Cortex of kidney (tissue), 1 donor: ENCODE measurements around the gene MTRF1.
"Not testable (repeated sequence)": the region's sequence is repeated elsewhere in the genome, so short reads cannot be mapped to it uniquely, and the experiment has no call there.

Experiments
- DNase-seq: peaks from one replicate; lab custom pipeline; 2025; lab: John Stamatoyannopoulos, UW

Gene MTRF1

GRCh38 chr13:41222259-41222852, 41.0 kb downstream of the MTRF1 start:
- no peak for DNase-seq

DNA sequence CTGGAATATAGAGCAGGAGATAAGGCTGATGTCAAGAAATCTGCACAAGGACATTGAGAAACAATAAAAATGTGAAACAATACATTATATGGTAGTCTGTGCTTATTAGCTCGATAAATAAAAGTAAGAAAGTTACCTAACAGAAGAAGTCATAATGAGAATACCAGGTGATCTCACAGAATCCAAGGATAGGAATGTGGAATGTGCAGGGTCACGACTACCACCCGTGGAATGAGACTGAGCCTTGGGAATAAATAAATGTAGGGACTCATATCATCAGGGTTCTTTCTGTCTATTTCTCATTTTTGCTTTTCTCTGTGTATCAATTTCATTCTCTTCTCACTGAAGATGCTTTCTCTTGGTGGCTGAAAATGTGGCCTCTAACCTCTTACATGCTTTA, 43.0 kb downstream of the MTRF1 start:
- no peak for DNase-seq

- no peak for DNase-seq
Observed at GRCh38 chr13:41216160-41216559, 47.2 kb downstream of the MTRF1 start.

- DNase-seq, result no peak
Observed at GRCh38 chr13:41213919-41214318, 49.5 kb downstream of the MTRF1 start.

DNA sequence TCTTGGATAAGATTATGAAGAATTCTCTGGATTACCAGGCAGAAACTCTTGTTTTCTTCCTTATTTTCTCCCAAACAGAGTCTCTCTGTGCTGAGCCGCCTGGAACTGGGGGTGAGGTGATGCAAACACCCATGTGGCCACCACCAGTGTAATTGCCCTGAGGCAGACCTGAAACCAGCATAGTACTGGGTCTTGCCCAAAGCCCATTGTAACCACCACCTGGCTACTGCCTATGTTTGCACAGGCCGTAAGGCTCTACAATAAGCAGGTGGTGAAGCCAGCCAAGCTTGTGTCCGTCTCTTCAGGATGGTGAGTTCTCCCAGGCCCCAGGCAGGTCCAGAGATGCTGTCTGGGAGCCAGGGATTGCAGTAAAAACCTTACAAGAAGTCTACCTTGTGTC, 50.1 kb downstream of the MTRF1 start:
- no peak for DNase-seq

- DNase-seq, result no peak
Observed at GRCh38 chr13:41212881-41213280, 50.5 kb downstream of the MTRF1 start.

- DNase-seq, result no peak
Observed at GRCh38 chr13:41211062-41211461, 52.3 kb downstream of the MTRF1 start.

DNA sequence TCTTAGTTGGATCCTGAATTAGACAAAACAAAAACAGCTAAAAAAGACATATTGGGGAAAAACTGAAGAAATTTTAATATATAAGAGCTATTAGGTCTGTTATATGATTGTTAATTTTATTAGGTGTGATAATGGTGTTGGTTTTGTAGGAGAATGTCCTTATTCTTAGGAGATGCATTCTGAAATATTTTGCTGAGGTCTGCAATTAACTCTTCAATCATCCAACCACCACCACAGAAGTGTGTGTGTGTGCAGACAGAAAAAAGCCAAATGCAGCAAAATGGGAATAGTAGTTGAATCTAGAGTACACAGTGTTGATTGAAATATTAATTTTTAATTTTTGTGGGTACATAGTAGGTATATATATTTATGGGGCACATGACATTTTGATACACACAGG, 56.9 kb downstream of the MTRF1 start:
- DNase-seq, result no peak

DNA sequence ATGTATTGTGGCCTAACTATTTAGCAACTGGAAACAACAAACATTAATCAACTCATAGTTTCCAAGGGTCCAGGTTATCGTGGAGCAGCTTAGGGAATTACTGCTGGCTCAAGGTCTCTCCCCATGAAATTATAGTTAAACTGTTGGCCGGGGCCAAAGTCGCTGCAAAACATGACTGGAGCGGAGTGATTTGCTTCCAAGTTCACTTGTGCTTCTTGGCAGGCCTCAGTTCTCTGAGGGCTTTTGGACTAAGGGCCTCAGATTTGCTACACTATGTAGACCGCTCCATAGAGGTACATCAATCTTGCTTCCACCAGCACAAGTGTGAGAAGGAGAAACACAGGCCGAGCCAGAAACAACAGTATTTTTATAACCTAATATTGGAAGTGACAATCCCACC, 59.6 kb downstream of the MTRF1 start:
- DNase-seq, result no peak

DNA sequence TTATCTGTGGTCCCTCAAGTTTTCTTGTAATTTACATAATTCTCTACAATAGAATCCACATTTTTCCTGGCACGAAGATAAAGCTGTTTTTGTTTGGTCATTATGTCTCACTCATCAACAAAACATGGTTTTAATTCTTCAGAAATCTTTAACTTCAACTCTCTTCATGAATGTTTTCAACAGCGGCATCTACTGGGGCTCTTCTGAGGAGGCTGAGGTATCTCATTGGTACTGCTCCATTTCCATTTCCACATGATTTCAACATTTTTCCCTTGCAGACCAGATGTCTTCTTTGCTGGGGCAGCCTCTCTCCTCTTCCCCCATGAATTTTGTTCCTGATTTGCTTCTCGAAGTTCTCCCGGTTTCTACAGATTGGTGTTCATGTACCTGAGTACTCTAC, 63.2 kb downstream of the MTRF1 start:
- DNase-seq, result no peak

DNA sequence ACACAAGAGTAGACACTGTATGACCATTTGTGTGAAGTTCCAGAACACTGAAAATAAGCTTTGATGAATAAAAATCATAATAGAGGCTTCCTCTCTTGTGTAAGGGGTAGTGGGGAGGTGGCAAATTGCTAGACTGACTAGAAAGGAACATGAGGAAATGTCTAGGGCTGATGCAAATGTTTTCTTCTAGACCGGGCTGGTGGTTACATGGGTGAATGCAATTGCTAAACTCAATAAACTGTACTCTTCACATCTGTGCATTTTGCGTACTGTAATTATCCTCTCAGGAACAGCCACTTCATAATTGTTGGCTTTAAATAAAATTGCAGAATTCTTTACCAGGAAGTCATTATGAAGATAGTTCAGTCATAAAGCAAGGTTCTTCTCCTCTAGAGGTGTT, 63.9 kb downstream of the MTRF1 start:
- DNase-seq, result no peak

- no peak for DNase-seq
Observed at GRCh38 chr13:41199079-41199478, 64.3 kb downstream of the MTRF1 start.

- no peak for DNase-seq
Observed at GRCh38 chr13:41196620-41197019, 66.8 kb downstream of the MTRF1 start.

GRCh38 chr13:41196011-41196410, 67.4 kb downstream of the MTRF1 start:
- DNase-seq, result no peak

- DNase-seq, result peak; percentile 48
Observed at GRCh38 chr13:41193919-41194824, 69.2 kb downstream of the MTRF1 start, which contains the start of gene KBTBD7. Gene KBTBD7 (minus strand): TSS chr13:41194569. CDS start chr13:41194257, 312 bp downstream.

GRCh38 chr13:41193469-41193868, 69.9 kb downstream of the MTRF1 start:
- no peak for DNase-seq

DNA sequence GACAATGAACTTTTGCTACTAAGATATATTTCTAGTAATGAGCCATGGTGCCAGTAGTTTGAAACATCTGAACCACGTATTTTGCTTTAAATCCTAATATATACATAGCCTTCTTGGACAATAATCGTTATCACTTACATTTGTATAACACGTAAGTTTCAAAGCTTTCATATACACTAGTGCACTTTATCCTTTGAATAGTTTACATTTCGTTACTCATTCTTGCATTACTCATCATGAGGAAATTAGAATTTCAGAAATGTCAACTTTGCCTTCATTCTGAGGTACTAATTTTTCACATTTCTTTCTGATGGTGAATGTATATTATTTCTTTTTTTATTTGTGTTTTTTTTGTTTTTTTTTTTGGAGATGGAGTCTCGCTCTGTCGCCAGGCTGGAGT, 74.8 kb downstream of the MTRF1 start:
- DNase-seq, result no peak

GRCh38 chr13:41186481-41186880, 76.9 kb downstream of the MTRF1 start:
- no peak for DNase-seq

- DNase-seq, result no peak
Observed at GRCh38 chr13:41182231-41182630, 81.1 kb downstream of the MTRF1 start.

- no peak for DNase-seq
Observed at GRCh38 chr13:41179593-41180250, 83.7 kb downstream of the MTRF1 start.

DNA sequence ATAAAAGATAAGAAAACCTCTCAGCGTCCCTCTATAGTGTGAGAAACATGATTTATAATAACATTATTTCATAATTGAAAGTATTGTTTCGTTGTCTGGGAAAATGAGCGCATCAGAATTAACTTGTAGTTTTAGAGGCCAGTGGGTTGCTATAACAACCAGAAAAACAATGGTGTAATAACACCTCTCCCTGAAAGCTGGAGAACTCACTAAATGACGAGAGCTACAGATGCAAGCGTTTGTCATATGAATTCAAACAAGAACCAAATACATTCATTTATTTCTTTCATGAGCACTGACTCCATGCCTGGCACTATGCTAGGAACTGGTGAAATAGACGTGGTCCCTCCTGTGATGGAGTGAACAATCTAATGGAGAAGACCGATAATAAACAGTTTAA, 85.3 kb downstream of the MTRF1 start:
- DNase-seq, result no peak

- no peak for DNase-seq
Observed at GRCh38 chr13:41177616-41178015, 85.8 kb downstream of the MTRF1 start.

DNA sequence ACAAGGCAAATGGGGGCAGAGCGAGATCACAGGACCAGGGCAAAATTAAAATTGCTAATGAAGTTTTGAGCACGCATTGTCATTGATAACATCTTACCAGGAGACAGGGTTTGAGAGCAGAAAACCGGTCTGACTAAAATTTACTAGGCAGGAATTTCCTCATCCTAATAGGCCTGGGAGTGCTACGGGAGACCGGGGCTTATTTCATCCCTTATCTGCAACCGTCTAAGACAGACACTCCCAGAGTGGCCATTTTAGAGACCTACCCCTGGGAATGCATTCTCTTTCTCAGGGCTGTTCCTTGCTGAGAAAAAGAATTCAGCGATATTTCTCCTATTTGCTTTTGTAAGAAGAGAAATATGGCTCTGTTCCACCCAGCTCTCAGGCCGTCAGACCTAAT, 87.8 kb downstream of the MTRF1 start:
- not testable (repeated sequence) for DNase-seq
